ENCODE measurements around the gene HLA-DMB.

DNA sequence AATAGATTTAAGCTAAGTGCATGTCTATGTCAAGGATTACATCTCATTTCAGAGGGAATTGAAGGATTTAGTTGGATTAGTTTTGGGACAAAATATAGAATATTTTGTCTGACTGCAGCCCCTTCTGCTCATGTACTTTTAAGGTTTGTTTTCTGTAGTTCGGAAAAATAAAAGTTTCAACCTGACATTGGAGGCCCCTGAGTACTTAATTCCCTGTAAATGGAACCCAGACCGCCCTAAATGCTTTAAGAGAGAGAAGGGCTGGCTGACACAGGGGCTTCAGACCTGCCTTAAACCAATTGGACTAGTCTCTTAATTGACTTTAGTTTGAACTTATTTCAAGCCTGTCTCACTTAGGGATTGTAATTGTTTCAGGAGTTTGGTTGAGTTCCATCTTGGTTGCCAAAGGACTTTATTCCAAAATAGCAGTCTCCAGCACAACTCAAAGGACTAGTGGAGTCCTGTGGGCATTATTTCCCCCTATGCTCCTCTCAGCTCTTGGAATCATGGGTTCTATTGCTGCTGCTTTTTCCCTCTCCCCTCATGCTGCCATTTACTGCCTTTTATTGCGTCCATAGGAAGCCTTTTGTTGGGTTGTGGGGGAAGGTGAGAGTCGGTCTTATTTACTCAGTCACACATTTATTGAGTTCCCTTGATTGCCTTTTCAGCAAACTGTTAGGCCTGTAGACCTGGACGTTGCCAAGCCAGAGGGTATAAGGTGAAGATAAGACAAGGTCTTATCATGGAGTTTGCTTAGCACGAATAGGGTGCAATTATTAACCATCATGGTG is 42.1 kb upstream of the HLA-DMB start:
- TF ChIP-seq, protein P1, sequence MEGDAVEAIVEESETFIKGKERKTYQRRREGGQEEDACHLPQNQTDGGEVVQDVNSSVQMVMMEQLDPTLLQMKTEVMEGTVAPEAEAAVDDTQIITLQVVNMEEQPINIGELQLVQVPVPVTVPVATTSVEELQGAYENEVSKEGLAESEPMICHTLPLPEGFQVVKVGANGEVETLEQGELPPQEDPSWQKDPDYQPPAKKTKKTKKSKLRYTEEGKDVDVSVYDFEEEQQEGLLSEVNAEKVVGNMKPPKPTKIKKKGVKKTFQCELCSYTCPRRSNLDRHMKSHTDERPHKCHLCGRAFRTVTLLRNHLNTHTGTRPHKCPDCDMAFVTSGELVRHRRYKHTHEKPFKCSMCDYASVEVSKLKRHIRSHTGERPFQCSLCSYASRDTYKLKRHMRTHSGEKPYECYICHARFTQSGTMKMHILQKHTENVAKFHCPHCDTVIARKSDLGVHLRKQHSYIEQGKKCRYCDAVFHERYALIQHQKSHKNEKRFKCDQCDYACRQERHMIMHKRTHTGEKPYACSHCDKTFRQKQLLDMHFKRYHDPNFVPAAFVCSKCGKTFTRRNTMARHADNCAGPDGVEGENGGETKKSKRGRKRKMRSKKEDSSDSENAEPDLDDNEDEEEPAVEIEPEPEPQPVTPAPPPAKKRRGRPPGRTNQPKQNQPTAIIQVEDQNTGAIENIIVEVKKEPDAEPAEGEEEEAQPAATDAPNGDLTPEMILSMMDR (IDR thresholded peaks at IDR 0.05), result no peak
- no peak for TF ChIP-seq POLR2A (IDR thresholded peaks at IDR 0.05)
